HFFc6 (cell line): ENCODE results near the gene ZSCAN30. TPM values are rescaled to one million over a fixed set of nuclear protein-coding genes. Genes with fewer than 3 reads are reported as not detected.
A peak's percentile ranks its signal among the peaks of the same experiment; 100 is the strongest.

Experiments used
- DNase-seq: peaks from one replicate; pipeline ENCODE4 v3.0.0-alpha.2; 2018
- H3K27ac Mint-ChIP-seq: 2 replicates; pipeline ENCODE4 v1.8.0; 2020; ENCODE audit warnings: mild to moderate bottlenecking, mixed read lengths
- H3K27me3 Mint-ChIP-seq: 2 replicates; pipeline ENCODE4 v1.8.0; 2021; ENCODE audit warnings: mild to moderate bottlenecking, moderate library complexity, mixed read lengths; ENCODE audit not compliant: insufficient read depth
- H3K36me3 Mint-ChIP-seq: 2 replicates; pipeline ENCODE4 v1.8.0; 2021; ENCODE audit warnings: low read depth, mixed read lengths
- H3K4me1 Mint-ChIP-seq: 2 replicates; pipeline ENCODE4 v1.8.0; 2020; ENCODE audit warnings: low read depth, mixed read lengths
- H3K4me3 Mint-ChIP-seq: 2 replicates; pipeline ENCODE4 v1.8.0; 2020; ENCODE audit warnings: mild to moderate bottlenecking, moderate library complexity, mixed read lengths
- H3K9me3 Mint-ChIP-seq: 2 replicates; pipeline ENCODE4 v1.8.0; 2020; ENCODE audit warnings: mild to moderate bottlenecking, mixed read lengths
- long read RNA-seq: library from polyadenylated mRNA; unstranded; transcript quantifications from one replicate; pipeline ENCODE4 v2.0.0, GENCODE V29; 2019
- total RNA-seq, 6 experiments: library from RNA; stranded (reverse); fragmentation: NEBNext Ultra II Directional; extraction: Animal tissue kit (Norgen Biotek cat#: 25700); gene quantifications; 2 replicates in 1 of 6; 3 replicates in 5 of 6; pipeline ENCODE4 v1.2.3, GENCODE V29; 2021
- TF ChIP-seq, protein P1 (sequence below): fragments of 200-600 bp; sonication (generic); IDR thresholded peaks from 2 replicates; pipeline ENCODE4 v1.5.0; 2021; ENCODE audit warnings: antibody characterized with exemption, mild to moderate bottlenecking

Gene ZSCAN30
- total RNA-seq = 10 to 100 TPM; 10.9 to 16.1 (median 14.7) TPM
- long read RNA-seq, full-length matches to known transcripts = 3 of 7 reads
- long read RNA-seq, partial matches to known transcripts = 0 of 7 reads
- long read RNA-seq, other reads (novel, unspliced or antisense) = 4 of 7 reads

DNA sequence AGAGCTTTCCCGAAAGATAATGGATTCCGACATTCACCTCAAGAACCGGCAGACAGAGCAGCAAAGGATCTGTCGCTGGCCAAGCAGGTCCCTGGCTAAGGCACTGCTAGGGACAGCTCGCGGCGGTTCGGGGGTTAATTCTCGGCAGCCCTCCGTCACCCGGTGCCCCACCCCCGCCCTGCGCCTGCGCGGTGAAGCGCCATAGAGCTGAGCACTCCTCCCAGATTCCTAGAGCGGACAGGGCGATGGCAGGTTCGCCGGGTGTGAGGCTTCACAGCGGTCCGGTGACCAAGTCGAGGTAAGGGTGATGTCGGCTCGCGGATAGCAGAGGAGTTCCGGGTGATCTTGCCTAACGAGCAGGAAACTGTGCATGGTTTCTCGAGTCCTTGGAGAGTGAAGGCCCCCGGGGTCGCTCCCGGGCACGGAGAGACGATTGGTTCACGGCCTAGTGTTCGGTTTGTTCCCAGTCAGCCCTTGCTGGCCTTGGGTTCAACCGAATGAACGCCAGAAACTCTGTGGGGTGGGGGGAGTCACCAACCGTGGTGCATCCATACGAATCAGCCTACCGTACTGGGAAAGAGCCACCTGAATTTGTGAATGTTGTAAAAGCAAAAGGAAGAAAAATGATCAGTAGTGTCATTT lies at the start of gene ZSCAN30:
Gene ZSCAN30, minus strand, starts transcription at position 136 of the 642 bp plus-strand sequence. CDS start 25,877 bp downstream, outside the sequence.
- H3K4me3 Mint-ChIP-seq = peak within 1 kb of the TSS; percentile 100
- peaks cover 80% of the 10 kb centered on the region for H3K36me3 Mint-ChIP-seq
- peaks cover 30% of the 10 kb centered on the region for H3K4me1 Mint-ChIP-seq
- peaks cover 3% of the 10 kb centered on the region; the same call in 1 of the 2 replicates for H3K27me3 Mint-ChIP-seq
- H3K9me3 Mint-ChIP-seq = peaks cover 46% of the 10 kb centered on the region
- H3K27ac Mint-ChIP-seq = peak within 1 kb of the TSS; percentile 95
- TF ChIP-seq, protein P1, sequence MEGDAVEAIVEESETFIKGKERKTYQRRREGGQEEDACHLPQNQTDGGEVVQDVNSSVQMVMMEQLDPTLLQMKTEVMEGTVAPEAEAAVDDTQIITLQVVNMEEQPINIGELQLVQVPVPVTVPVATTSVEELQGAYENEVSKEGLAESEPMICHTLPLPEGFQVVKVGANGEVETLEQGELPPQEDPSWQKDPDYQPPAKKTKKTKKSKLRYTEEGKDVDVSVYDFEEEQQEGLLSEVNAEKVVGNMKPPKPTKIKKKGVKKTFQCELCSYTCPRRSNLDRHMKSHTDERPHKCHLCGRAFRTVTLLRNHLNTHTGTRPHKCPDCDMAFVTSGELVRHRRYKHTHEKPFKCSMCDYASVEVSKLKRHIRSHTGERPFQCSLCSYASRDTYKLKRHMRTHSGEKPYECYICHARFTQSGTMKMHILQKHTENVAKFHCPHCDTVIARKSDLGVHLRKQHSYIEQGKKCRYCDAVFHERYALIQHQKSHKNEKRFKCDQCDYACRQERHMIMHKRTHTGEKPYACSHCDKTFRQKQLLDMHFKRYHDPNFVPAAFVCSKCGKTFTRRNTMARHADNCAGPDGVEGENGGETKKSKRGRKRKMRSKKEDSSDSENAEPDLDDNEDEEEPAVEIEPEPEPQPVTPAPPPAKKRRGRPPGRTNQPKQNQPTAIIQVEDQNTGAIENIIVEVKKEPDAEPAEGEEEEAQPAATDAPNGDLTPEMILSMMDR = no peak
- peak; percentile 90 for DNase-seq

DNA sequence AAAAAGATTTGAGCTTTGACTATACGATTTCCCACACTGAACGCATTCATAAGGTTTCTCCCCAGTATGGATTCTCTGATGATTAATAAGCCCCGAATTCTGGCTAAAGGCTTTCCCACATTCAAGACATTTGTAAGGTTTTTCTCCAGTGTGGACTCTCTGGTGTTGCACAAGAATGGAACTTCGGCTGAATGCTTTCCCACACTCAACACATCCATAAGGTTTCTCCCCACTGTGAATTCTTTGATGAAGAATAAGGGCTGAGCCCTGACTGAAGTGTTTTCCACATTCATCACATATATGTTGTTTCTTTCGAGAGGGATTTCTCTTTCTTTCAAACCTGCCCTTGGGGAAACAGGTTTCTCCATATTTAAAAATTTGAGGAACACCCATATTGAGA lies 47.3 kb upstream of the ZSCAN30 start:
- Mint-ChIP-seq H3K36me3 (peaks cover 45% of the 10 kb centered on the region), H3K4me1 (peaks cover 19% of the 10 kb centered on the region), H3K27me3 (no peaks in the 10 kb centered on the region; the same call in 1 of the 2 replicates), H3K27ac (no peak overlapping the region), H3K4me3 (no peak overlapping the region), H3K9me3 (no peaks in the 10 kb centered on the region)
- DNase-seq = no peak
- TF ChIP-seq, protein P1 = no peak

DNA sequence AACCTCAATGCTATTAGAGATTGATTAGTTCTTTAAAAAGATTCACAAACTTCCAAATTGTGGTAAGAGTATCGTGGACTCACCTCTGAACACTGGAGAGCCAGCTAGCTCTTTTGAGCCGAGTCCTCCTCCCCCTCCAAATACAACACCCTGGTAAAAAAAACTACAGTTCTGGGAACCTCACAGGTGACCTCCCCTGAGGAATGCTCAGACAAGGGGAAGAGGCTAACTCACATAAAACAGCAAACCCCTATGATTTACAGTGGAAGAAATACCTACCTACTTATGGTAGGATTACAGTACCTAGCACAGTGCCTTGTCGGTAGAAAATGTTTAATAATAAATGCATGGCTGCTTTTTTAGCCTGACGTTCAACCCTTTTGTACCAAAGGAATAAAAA lies 45.8 kb upstream of the ZSCAN30 start:
- no peak overlapping the region for H3K4me3 Mint-ChIP-seq
- no peaks in the 10 kb centered on the region; the same call in 1 of the 2 replicates for H3K27me3 Mint-ChIP-seq
- H3K27ac Mint-ChIP-seq = no peak overlapping the region
- peaks cover 18% of the 10 kb centered on the region for H3K4me1 Mint-ChIP-seq
- TF ChIP-seq, protein P1 = no peak
- no peak for DNase-seq
- peaks cover 42% of the 10 kb centered on the region for H3K36me3 Mint-ChIP-seq
- H3K9me3 Mint-ChIP-seq = no peaks in the 10 kb centered on the region

DNA sequence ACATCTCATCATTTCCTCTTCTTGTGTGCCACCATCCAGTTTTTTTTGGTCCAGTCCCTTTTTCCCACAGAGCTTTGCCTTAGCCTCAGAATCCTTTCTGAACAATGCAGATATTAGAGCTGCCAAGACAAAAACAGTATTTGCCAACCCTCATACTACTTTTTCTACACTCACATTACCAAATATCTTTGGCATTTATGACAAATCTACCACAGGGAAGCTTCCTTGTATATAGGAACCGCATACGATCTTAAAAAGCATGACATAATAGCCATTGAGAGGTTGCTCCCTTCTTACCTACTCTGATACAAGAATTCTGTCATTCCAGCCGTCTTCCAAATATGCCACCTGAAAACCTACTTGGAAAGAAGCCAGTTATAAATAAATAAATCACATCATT lies 44.8 kb upstream of the ZSCAN30 start:
- no peaks in the 10 kb centered on the region for H3K9me3 Mint-ChIP-seq
- peaks cover 13% of the 10 kb centered on the region for H3K4me1 Mint-ChIP-seq
- H3K36me3 Mint-ChIP-seq = peaks cover 36% of the 10 kb centered on the region
- H3K4me3 Mint-ChIP-seq = no peak overlapping the region
- TF ChIP-seq, protein P1 = no peak
- H3K27me3 Mint-ChIP-seq = no peaks in the 10 kb centered on the region; the same call in 1 of the 2 replicates
- H3K27ac Mint-ChIP-seq = peak overlapping the region; percentile 40
- peak; percentile 30 for DNase-seq

DNA sequence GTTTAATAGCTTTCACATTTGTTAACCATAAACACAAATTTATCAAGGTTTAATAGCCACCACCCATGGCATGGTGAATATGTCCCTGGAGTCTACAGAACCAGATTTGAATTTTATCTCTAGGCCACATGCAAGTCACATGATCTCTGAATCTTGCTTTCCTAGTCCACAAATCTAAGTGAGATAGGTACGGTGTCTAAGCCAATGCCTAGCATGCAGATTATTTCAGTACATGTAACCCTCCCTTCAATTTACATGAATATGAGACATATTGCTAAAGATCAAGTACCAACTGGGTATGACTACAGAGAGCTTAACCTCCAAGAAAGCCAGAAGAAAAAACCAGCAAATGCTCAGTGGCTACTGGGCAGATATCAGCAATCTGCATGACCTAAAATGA lies 44.2 kb upstream of the ZSCAN30 start:
- TF ChIP-seq, protein P1 = no peak
- Mint-ChIP-seq H3K4me3 (no peak overlapping the region), H3K4me1 (peaks cover 13% of the 10 kb centered on the region), H3K27me3 (no peaks in the 10 kb centered on the region; the same call in 1 of the 2 replicates), H3K27ac (no peak overlapping the region), H3K9me3 (no peaks in the 10 kb centered on the region), H3K36me3 (peaks cover 30% of the 10 kb centered on the region)
- DNase-seq = no peak
